OCI-LY3 (cell line): ENCODE data around the gene BZW1.

Experiments
- H2AFZ ChIP-seq: fragments of 200-600, 300-600 bp; shearing (Covaris generic); 2 replicates; pipeline ENCODE4 v1.6.0; 2014; ENCODE audit warnings: antibody characterized with exemption, low read depth, low read length
- H3K27ac ChIP-seq: fragments of 200-600, 300-600 bp; sonication (generic); 2 replicates; pipeline ENCODE4 v1.5.1; 2014; ENCODE audit warnings: mild to moderate bottlenecking, low read length, moderate library complexity, mixed read lengths
- H3K27me3 ChIP-seq: fragments of 200-600, 300-600 bp; sonication (generic); 2 replicates; pipeline ENCODE4 v1.6.1; 2014; ENCODE audit warnings: low read depth, low read length, mixed read lengths
- H3K36me3 ChIP-seq: fragments of 200-600, 300-600 bp; sonication (generic); replicated peaks from 2 replicates; pipeline ENCODE3; 2014; ENCODE audit warnings: low read depth, low read length, mixed read lengths
- H3K4me1 ChIP-seq: fragments of 300-600, 200-600 bp; sonication (generic); 2 replicates; pipeline ENCODE4 v1.6.1; 2014; ENCODE audit warnings: low read length, mixed read lengths
- H3K4me2 ChIP-seq: fragments of 200-600, 300-600 bp; sonication (generic); 2 replicates; pipeline ENCODE4 v1.6.1; 2014; ENCODE audit warnings: low read length, mixed read lengths
- H3K4me3 ChIP-seq: fragments of 300-600, 200-600 bp; sonication (generic); 2 replicates; pipeline ENCODE4 v1.5.1; 2014; ENCODE audit warnings: antibody characterized with exemption, mild to moderate bottlenecking, low read length, moderate library complexity
- H3K79me2 ChIP-seq: fragments of 300-600, 200-600 bp; shearing (Covaris generic); 2 replicates; pipeline ENCODE4 v1.6.1; 2014; ENCODE audit warnings: mild to moderate bottlenecking, low read length, mixed read lengths
- H3K9ac ChIP-seq: fragments of 300-600, 200-600 bp; shearing (Covaris generic); 2 replicates; pipeline ENCODE4 v1.6.0; 2014; ENCODE audit warnings: mild to moderate bottlenecking, low read length, moderate library complexity
- H3K9me3 ChIP-seq: fragments of 200-600, 300-600 bp; shearing (Covaris generic); 2 replicates; pipeline ENCODE4 v1.6.1; 2014; ENCODE audit warnings: low read length, mixed read lengths; ENCODE audit not compliant: insufficient read depth
- H4K20me1 ChIP-seq: fragments of 200-600, 300-600 bp; sonication (generic); 2 replicates; pipeline ENCODE4 v1.6.1; 2016; ENCODE audit warnings: low read length, mixed read lengths; ENCODE audit not compliant: insufficient read depth
- CTCF ChIP-seq: fragments of 200-600, 300-600 bp; sonication (generic); IDR thresholded peaks from 2 replicates; pipeline ENCODE4 v1.5.1; 2014; ENCODE audit warnings: antibody characterized with exemption, low read length, low read depth
- EZH2phosphoT487 ChIP-seq: fragments of 200-600 bp; shearing (Covaris generic); IDR thresholded peaks from 2 replicates; pipeline ENCODE4 v1.6.1; 2018; ENCODE audit warnings: antibody characterized with exemption, mixed run types, low read depth

The BZW1 gene

GRCh38 chr2:200864176-200865034 is 52.7 kb downstream of the BZW1 start, which contains the start of gene CLK1:
Gene CLK1 (minus strand): TSS chr2:200864658. CDS start chr2:200861862, 2,796 bp downstream.
- Histone ChIP-seq H3K4me2 (peak within 1 kb of the TSS; percentile 70), H3K27me3 (no peaks in the 10 kb centered on the region), H2AFZ (peak within 1 kb of the TSS; percentile 40; the same call in 1 of the 2 replicates), H3K4me3 (peak within 1 kb of the TSS; percentile 85), H3K79me2 (peaks cover 51% of the 10 kb centered on the region), H3K9me3 (no peaks in the 10 kb centered on the region), H3K27ac (peak within 1 kb of the TSS; percentile 87), H3K36me3 (peaks cover 37% of the 10 kb centered on the region), H3K4me1 (peaks cover 18% of the 10 kb centered on the region), H3K9ac (peak within 1 kb of the TSS; percentile 95), H4K20me1 (peaks cover 38% of the 10 kb centered on the region)
- TF ChIP-seq EZH2phosphoT487 (no peak), CTCF (no peak)

- Histone ChIP-seq H4K20me1 (no peaks in the 10 kb centered on the region), H3K27ac (no peak overlapping the region), H3K27me3 (no peaks in the 10 kb centered on the region), H3K9ac (no peak overlapping the region), H3K4me2 (no peak overlapping the region), H3K4me3 (no peak overlapping the region), H3K79me2 (peaks cover 5% of the 10 kb centered on the region), H3K9me3 (no peaks in the 10 kb centered on the region), H2AFZ (no peak overlapping the region), H3K36me3 (peaks cover 11% of the 10 kb centered on the region), H3K4me1 (peaks cover 5% of the 10 kb centered on the region)
- no peak for TF ChIP-seq EZH2phosphoT487
- TF ChIP-seq CTCF = no peak
Measured at GRCh38 chr2:200869014-200869413, 57.3 kb downstream of the BZW1 start.

- H3K9ac ChIP-seq = no peak overlapping the region
- H3K9me3 ChIP-seq = no peaks in the 10 kb centered on the region
- H3K27me3 ChIP-seq = no peaks in the 10 kb centered on the region
- peaks cover 25% of the 10 kb centered on the region for H3K36me3 ChIP-seq
- H3K4me2 ChIP-seq = no peak overlapping the region
- H3K4me1 ChIP-seq = no peaks in the 10 kb centered on the region
- no peak overlapping the region for H2AFZ ChIP-seq
- no peak for TF ChIP-seq CTCF
- TF ChIP-seq EZH2phosphoT487 = no peak
- no peak overlapping the region for H3K27ac ChIP-seq
- H4K20me1 ChIP-seq = no peaks in the 10 kb centered on the region
- H3K4me3 ChIP-seq = no peak overlapping the region
- H3K79me2 ChIP-seq = no peaks in the 10 kb centered on the region
Measured at GRCh38 chr2:200871151-200871550, 59.4 kb downstream of the BZW1 start.

- H3K4me3 ChIP-seq = no peak overlapping the region
- no peaks in the 10 kb centered on the region for H3K27me3 ChIP-seq
- H3K9ac ChIP-seq = no peak overlapping the region
- no peaks in the 10 kb centered on the region for H3K4me1 ChIP-seq
- peaks cover 29% of the 10 kb centered on the region for H3K36me3 ChIP-seq
- no peaks in the 10 kb centered on the region for H4K20me1 ChIP-seq
- TF ChIP-seq EZH2phosphoT487 (no peak), CTCF (no peak)
- H3K27ac ChIP-seq = no peak overlapping the region
- H3K79me2 ChIP-seq = no peaks in the 10 kb centered on the region
- H3K4me2 ChIP-seq = no peak overlapping the region
- no peaks in the 10 kb centered on the region for H3K9me3 ChIP-seq
- no peak overlapping the region for H2AFZ ChIP-seq
Measured at GRCh38 chr2:200873560-200873959, 61.9 kb downstream of the BZW1 start.
